Left kidney (tissue), 8 donors: Measurements from ENCODE around the gene RAX2. TPM values are rescaled to one million over a fixed set of nuclear protein-coding genes. Genes with fewer than 3 reads are reported as not detected.
"Not testable (repeated sequence)": the region's sequence is repeated elsewhere in the genome, so short reads cannot be mapped to it uniquely, and the experiment has no call there.

Experiments
- DNase-seq: peaks from one replicate; pipeline ENCODE4 v3.0.0-alpha.2; 2013
- long read RNA-seq, 8 donors: transcript quantifications; one replicate each; lab custom pipeline, GENCODE V29; 2026
- polyA plus RNA-seq: library from polyadenylated mRNA; unstranded; fragments of 120-200 nt; gene quantifications from one replicate; pipeline ENCODE4 v1.2.1, GENCODE V29; 2013; ENCODE audit not compliant: insufficient read length

RAX2 gene
- polyA plus RNA-seq, result not detected
- long read RNA-seq, donor 1, result 0 reads
- long read RNA-seq, donor 2, result 0 reads
- long read RNA-seq, donor 3, result 0 reads
- long read RNA-seq, donor 4, result 0 reads
- long read RNA-seq, donor 5, result 0 reads
- long read RNA-seq, donor 6, result 0 reads
- long read RNA-seq, donor 7, result 0 reads
- long read RNA-seq, donor 8, result 0 reads

- peak; percentile 60 for DNase-seq
Measured at GRCh38 chr19:3771906-3772455, at the start of gene RAX2. Gene RAX2, minus strand, starts transcription at chr19:3772228. Its CDS starts 486 bp downstream, at chr19:3771742.

GRCh38 chr19:3821156-3821555, 49.1 kb upstream of the RAX2 start:
- DNase-seq, result no peak

GRCh38 chr19:3819989-3820388, 48.0 kb upstream of the RAX2 start:
- DNase-seq, result no peak

GRCh38 chr19:3818918-3819317, 46.9 kb upstream of the RAX2 start:
- no peak for DNase-seq

- no peak for DNase-seq
Measured at GRCh38 chr19:3818466-3818865, 46.4 kb upstream of the RAX2 start.

- DNase-seq, result no peak
Measured at GRCh38 chr19:3817761-3818160, 45.7 kb upstream of the RAX2 start.

- DNase-seq, result no peak
Measured at GRCh38 chr19:3816566-3817218, 44.7 kb upstream of the RAX2 start.

GRCh38 chr19:3816148-3816547, 44.1 kb upstream of the RAX2 start:
- DNase-seq, result not testable (repeated sequence)

GRCh38 chr19:3814648-3815047, 42.6 kb upstream of the RAX2 start:
- DNase-seq, result no peak

- DNase-seq, result no peak
Measured at GRCh38 chr19:3813473-3814392, 41.7 kb upstream of the RAX2 start.

- DNase-seq, result no peak
Measured at GRCh38 chr19:3810708-3811355, 38.8 kb upstream of the RAX2 start.

- no peak for DNase-seq
Measured at GRCh38 chr19:3809881-3810707, 38.1 kb upstream of the RAX2 start.

GRCh38 chr19:3808420-3809143, 36.6 kb upstream of the RAX2 start:
- no peak for DNase-seq

GRCh38 chr19:3807574-3808354, 35.7 kb upstream of the RAX2 start:
- no peak for DNase-seq

- no peak for DNase-seq
Measured at GRCh38 chr19:3807131-3807480, 35.1 kb upstream of the RAX2 start.

GRCh38 chr19:3805859-3806258, 33.8 kb upstream of the RAX2 start:
- DNase-seq, result no peak

- no peak for DNase-seq
Measured at GRCh38 chr19:3804429-3804828, 32.4 kb upstream of the RAX2 start.

GRCh38 chr19:3803986-3804385, 32.0 kb upstream of the RAX2 start:
- no peak for DNase-seq

GRCh38 chr19:3803114-3803888, 31.3 kb upstream of the RAX2 start:
- no peak for DNase-seq
